ENCODE data around the gene HOXB7.

The HOXB7 gene

GRCh38 chr17:48622857-48623256 lies 12.0 kb upstream of the HOXB7 start:
- no peak for DNase-seq

- no peak for DNase-seq
These were observed 10.9 kb upstream of the HOXB7 start for GRCh38 chr17:48621410-48622392.

GRCh38 chr17:48620461-48621139 lies 9.8 kb upstream of the HOXB7 start:
- DNase-seq: no peak

- no peak for DNase-seq
These were observed 9.1 kb upstream of the HOXB7 start for GRCh38 chr17:48619826-48620449.

GRCh38 chr17:48618256-48618896 lies 7.6 kb upstream of the HOXB7 start:
- peak; percentile 87 for DNase-seq

GRCh38 chr17:48617471-48618255 lies 6.8 kb upstream of the HOXB7 start:
- no peak for DNase-seq

- DNase-seq: no peak
These were observed 6.1 kb upstream of the HOXB7 start for GRCh38 chr17:48616717-48617470.

GRCh38 chr17:48615963-48616716 lies 5.3 kb upstream of the HOXB7 start:
- no peak for DNase-seq

GRCh38 chr17:48615047-48615962 lies 4.5 kb upstream of the HOXB7 start, which contains the start of gene HOXB8:
Gene HOXB8 (minus strand): TSS chr17:48615292. CDS start chr17:48614704, 588 bp downstream.
- DNase-seq: no peak

- DNase-seq: peak; percentile 47
These were observed 3.3 kb upstream of the HOXB7 start for GRCh38 chr17:48613862-48614694.

GRCh38 chr17:48612854-48613691 lies 2.3 kb upstream of the HOXB7 start:
- peak; percentile 59 for DNase-seq

- no peak for DNase-seq
These were observed 1.6 kb upstream of the HOXB7 start for GRCh38 chr17:48612456-48612853.

GRCh38 chr17:48611681-48612455 lies 1.1 kb upstream of the HOXB7 start:
- peak; percentile 26 for DNase-seq

GRCh38 chr17:48611213-48611612 lies 396 bp upstream of the HOXB7 start:
- DNase-seq: peak; percentile 16

GRCh38 chr17:48609759-48610281 lies 997 bp downstream of the HOXB7 start:
- no peak for DNase-seq

- no peak for DNase-seq
These were observed 1.8 kb downstream of the HOXB7 start for GRCh38 chr17:48609033-48609432.
